Stimulated activated CD4-positive, alpha-beta T cell treated with anti-CD3 and anti-CD28 coated beads, Interleukin-15, amount 100 ng/mL, for 1 hour (primary cell): Measurements from ENCODE around the gene DYNLL1.
A peak's percentile ranks its signal among the peaks of the same experiment; 100 is the strongest.
"Not testable (repeated sequence)": the region's sequence is repeated elsewhere in the genome, so short reads cannot be mapped to it uniquely, and the experiment has no call there.

Experiments
- DNase-seq, 2 donors: peaks; one replicate each; pipeline ENCODE4 v3.0.0-alpha.2; 2020; ENCODE audit warnings: low read depth in 1 of 2, low spot score in 1 of 2

The DYNLL1 gene

DNA sequence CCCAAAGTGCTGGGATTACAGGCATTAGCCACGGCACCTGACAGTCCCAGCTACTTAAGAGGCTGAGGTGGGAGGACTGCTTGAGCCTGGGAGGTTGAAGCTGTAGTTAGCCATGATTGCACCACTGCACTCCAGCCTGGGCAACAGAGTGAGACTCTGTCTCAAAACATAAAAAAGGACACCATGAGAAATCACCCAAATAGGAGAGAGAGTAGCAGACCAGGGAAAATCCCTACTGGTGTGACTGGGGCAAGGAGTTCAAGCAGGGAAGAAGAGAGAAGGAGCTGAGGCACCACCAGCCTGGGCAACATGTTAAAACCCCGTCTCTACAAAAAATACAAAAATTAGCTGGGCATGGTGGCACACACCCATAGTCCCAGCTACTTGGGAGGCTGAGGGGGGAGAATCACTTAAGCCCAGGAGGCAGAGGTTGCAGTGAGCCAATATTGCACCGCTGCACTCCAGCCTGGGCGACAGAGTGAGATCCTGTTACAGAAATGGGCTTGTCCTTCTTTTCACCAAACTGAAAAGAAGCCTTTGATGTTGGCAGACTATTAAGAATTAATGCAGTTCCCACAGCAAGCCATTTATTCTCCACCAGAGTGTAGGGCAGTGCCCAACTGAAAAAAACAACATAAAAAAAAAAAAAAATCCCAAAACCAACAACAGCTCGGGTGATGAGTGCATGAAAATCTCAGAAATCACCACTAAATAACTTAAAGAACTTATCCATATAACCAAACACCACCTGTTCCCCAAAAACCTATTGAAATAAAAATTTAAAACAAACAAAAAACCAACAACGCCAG is 21.9 kb upstream of the DYNLL1 start:
- no peak for DNase-seq

DNA sequence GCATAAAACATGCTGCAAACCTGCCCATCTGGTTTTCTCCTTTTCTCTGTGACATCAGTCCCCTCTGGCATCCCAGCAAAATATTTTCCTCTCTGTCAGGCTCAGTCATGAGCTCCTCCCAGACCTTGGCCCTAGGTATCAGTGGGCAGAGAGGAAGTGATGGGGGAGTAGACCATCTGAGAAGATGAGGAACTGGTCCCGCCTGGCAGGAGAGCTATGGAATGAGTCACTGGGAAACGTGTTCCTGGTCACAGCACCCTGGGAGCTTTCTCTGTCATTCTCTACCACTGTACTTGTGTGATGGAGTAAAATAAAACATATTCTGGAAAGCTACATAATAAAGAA is 21.3 kb upstream of the DYNLL1 start:
- DNase-seq: no peak

- no peak for DNase-seq
Measured at GRCh38 chr12:120475643-120476042, 20.3 kb upstream of the DYNLL1 start.

DNA sequence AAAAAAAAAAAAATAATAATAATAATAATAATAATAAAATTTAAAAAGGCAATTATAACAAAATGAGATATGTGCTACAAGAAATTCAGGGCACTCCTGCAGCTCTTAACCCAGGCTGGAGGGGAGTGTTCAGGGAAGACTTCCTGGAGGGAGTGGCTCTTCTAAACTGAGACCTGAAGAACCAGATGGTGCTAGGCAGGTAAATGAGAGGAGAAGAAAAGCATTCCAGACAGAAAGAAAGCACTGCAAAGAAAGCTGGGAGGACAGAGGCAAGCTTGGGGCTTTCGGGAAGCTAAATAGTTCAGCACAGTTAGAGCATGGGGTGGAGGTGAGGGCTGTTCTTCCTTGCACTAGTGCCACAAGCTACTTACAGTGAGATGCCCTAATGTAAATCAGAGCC is 16.5 kb upstream of the DYNLL1 start:
- DNase-seq: no peak

DNA sequence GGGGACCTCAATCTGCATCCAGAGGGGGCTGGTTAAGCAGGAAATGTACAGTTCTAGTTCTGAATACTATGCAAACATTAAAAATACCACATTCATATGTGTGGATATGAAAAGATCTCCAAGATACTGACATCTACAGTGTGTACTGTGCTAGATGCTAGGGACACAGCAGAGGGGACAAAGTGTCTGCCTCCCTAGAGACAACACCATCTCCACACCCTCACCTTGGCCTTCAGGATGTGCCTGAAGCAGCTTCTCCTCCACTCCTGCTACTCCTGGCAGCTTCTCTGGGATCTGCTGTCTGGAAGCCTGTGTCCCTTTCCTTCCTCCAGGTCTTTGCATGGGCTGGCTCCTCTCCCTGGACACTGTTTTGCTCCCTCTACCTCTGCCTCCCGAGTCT is 15.7 kb upstream of the DYNLL1 start:
- no peak for DNase-seq

DNA sequence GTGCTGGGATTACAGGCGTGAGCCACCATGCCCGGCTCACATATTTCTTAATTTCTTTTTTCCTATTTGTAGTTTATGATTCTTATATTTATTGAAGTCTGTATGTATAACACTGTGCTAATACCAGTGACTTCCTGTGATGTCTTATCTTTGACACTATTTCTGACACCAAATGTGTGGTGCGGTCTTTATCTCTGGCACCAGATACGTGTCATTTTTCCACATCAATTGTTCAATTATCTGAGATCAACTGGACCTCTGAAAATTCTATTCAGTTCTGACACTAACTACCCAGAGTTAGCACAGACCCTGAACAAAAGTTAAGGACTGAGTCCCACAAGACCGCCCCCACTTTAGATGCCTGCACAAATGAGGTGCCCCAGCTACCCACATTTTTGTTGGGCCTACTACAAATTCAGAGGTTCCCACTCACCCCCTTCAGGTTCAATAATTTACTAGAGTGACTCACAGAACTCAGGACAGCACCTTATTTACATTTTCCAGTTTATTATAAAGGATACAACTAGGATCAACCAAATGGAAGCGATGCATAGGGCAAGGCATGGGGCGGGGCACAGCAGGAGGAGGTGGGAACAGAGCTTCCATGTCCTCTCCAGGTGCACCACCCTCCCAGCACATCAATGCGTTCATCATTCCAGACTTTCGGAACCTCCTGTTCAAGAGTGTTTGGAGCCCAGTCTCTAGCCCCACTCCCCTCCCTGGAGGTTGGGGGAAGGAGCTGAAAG is 14.7 kb upstream of the DYNLL1 start:
- no peak for DNase-seq

DNA sequence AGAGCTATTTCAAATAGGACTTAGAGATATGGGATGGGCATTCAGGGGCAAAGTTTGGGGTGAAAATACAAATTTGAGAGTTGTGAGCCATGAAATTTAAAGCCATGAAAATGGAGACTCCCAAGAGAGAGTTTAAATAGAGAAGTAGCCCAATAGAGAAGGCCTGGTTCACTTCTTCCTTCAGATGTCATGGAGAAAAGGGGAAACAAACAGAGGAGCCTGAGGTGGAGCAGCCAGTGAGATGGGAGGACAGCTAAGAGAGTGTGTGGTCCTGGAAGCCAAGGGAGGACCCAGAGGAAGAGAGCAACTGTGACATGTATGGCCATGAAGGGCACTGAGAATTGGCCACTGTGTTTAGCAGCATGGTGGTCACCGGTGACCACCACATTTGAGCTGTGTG is 12.3 kb upstream of the DYNLL1 start:
- DNase-seq: no peak

- no peak for DNase-seq
Measured at GRCh38 chr12:120485961-120486881, 9.7 kb upstream of the DYNLL1 start.

- not testable (repeated sequence) for DNase-seq
Measured at GRCh38 chr12:120487552-120487951, 8.4 kb upstream of the DYNLL1 start.

DNA sequence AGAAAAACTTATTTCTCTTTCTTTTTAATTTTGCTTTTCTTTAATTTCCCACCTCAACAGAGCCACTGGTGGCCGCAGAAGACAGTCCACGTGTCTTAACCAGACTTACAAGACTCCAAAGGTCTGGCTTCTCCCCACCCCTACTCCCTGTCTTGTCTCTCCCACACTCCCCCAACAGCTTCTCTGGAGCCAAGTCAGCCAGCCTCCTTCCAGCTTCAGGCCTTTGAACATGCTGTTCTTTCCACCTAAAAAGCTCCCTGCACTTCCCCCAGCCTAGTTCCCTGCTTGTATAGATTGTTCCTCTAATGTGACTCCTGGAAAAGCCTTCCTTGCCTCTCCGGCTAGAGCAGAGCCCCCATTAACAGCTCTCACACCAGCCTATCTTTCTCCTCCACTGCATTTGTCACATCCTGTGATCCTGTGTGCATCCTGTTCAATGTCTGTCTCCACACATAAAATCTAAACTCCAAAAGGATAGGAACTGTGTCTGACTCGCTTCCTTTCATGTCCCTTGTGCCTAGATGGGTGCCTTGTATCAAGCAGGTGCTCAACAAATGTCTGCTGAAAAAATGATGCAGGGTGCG is 7.8 kb upstream of the DYNLL1 start:
- DNase-seq: no peak

- no peak for DNase-seq
Measured at GRCh38 chr12:120489018-120489417, 6.9 kb upstream of the DYNLL1 start.

GRCh38 chr12:120490325-120490724 is 5.6 kb upstream of the DYNLL1 start:
- DNase-seq: no peak

GRCh38 chr12:120490833-120491512 is 4.9 kb upstream of the DYNLL1 start:
- no peak for DNase-seq

DNA sequence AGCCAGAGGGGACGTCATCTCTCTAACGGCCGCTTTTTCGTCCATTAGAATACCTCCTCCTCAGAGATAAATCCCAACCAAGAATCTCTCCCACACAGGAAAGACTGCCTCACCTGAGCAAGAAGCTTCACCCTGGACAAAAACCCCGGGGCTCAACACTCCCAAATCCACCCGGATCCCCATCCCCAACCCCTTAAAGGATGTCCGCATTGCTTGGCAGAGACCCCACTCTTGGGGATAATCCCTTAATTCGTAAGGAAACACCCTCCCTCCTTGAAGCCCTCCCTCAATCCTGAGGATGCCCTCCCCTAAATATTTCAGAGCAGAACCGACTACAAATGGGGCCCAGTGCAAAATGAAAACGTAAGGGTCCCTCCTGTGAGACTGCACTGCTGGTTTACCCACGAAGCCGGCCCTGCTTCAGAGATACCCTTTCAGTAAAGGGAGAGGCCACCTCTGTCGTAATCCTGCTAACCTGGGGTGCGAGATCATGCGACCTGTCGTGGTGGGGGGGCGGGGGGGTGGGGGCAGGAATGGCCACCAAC is 655 bp upstream of the DYNLL1 start:
- no peak for DNase-seq

DNA sequence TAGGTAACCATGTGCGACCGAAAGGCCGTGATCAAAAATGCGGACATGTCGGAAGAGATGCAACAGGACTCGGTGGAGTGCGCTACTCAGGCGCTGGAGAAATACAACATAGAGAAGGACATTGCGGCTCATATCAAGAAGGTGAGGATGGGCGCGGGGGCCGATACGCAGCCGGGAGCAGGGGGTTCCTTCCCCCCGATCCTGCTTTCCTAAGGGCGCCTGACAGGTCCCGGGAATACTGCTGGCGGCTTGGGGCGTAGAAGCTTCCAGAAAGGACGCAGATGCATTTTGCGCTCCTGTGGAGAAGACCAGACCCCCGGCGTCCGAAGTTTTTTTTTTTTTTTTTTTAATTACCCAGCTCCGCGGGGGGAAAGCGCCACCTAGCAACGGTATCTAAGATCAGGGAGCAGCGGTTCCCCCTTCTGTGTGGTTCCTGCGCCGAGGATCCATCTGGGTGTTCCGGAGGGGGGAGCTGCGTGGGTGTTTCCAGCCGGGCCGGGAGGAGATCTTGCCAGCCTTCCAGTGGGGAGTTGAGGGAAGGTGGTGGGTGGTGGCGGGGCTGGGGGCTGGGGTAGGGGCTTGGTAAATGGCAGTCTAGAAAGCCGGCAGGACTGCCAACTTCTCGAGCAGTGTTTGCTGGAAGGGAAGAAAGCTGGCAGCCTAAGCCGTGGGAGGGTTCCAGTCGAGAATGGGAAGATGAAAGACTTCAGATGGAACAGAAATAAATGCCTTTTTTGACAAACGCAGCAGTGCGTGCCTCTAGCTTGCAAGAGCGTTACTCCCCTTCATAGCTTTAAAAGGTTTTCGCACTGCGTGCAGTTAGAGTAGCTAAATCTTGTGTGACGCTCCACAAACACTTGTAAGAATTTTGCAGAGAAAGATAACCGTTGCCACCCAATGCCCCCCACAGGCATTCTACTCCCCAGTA is 764 bp downstream of the DYNLL1 start:
- peak; percentile 16 to 26 for DNase-seq

DNA sequence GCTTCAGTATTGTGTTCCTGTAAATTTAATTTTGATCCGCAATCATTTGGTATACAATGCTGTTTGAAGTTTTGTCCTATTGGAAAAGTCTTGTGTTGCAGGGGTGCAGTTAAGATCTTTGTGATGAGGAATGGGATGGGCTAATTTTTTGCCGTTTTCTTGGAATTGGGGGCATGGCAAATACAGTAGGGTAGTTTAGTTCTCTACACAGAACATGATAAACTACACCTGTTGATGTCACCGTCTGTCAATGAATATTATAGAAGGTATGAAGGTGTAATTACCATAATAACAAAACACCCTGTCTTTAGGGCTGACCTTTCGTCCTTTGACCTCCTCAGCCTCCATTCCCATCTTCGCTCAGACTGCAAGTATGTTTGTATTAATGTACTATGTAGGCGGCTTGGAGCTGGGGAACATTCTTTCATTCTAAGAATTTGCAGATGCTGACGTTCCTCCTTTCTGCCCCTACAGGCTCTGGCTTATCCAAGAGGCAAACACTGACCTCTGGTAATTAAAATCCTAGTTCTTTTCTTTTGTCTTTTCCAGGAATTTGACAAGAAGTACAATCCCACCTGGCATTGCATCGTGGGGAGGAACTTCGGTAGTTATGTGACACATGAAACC is 1.7 kb downstream of the DYNLL1 start:
- no peak for DNase-seq

GRCh38 chr12:120498870-120499515 is 3.1 kb downstream of the DYNLL1 start:
- no peak for DNase-seq

DNA sequence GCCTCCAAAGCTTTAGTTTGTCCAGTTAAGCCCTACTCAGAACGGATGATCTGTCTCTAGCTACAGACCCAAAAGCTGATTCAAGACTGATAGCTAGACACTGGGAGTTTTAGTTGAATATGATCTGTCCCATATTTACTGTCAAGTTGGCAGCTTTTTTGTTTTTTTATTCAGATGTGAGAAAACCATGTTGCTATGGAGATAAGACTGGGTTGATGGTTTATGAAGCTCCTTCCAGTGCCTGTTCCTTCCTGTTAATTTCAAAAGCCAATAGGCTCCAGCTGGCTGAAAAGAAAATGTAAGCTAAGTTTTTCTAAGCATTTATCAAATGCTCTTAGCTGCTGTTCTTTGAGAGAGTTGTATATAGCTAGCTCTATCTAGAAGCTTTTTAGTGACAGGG is 4.7 kb downstream of the DYNLL1 start:
- no peak for DNase-seq
